ENCODE measurements around the gene CSPG4.
A peak's percentile ranks its signal among the peaks of the same experiment; 100 is the strongest.
"Not testable (repeated sequence)": the region's sequence is repeated elsewhere in the genome, so short reads cannot be mapped to it uniquely, and the experiment has no call there.

The CSPG4 gene

DNA sequence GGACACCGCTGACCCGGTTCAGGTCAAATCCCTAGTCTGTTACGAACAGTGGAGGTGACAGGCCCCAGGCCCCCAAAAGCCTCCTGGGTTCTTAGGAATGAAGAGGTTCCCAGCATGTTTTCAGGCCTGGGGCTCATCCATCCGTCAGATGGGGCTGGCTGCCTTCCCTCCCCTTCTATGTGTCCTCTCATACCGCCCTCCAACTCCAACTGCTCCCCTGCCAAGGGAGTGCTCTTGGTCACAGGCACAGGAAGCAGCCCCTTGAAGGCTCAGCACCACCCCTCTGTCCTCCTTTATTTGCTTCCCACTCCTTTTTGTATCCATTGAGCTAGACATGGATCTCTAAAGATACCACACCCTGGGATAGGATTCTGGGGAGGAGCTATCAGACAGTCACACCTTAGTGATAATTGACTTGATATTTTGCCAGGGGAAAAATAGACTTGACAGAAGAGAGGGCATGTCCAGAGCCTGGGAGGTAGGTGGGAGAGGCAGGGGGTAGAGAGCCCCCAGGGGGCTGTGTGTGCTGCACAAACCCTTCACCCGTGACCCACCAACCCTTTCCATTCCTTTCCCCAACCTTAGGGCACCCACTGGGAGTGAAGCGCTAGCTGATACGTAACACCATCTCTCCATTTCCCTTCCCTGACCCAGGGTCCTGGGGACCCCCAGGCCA, 10.7 kb upstream of the CSPG4 start:
- Histone ChIP-seq H3K4me3 (no peak overlapping the region), H3K27ac (peak overlapping the region; percentile 71 to 89)
- DNase-seq (ENCODE audit: low spot score): no peak
- TF ChIP-seq, protein P1, sequence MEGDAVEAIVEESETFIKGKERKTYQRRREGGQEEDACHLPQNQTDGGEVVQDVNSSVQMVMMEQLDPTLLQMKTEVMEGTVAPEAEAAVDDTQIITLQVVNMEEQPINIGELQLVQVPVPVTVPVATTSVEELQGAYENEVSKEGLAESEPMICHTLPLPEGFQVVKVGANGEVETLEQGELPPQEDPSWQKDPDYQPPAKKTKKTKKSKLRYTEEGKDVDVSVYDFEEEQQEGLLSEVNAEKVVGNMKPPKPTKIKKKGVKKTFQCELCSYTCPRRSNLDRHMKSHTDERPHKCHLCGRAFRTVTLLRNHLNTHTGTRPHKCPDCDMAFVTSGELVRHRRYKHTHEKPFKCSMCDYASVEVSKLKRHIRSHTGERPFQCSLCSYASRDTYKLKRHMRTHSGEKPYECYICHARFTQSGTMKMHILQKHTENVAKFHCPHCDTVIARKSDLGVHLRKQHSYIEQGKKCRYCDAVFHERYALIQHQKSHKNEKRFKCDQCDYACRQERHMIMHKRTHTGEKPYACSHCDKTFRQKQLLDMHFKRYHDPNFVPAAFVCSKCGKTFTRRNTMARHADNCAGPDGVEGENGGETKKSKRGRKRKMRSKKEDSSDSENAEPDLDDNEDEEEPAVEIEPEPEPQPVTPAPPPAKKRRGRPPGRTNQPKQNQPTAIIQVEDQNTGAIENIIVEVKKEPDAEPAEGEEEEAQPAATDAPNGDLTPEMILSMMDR (IDR thresholded peaks at IDR 0.05): no peak

GRCh38 chr15:75721923-75722870, 9.5 kb upstream of the CSPG4 start:
- TF ChIP-seq, protein P1 (IDR thresholded peaks at IDR 0.05): no peak
- Histone ChIP-seq H3K4me3 (no peak overlapping the region), H3K27ac (peak overlapping the region; percentile 71 to 89)
- DNase-seq (ENCODE audit: low spot score): no peak

GRCh38 chr15:75721480-75721922, 8.9 kb upstream of the CSPG4 start:
- DNase-seq (ENCODE audit: low spot score): no peak
- TF ChIP-seq, protein P1 (IDR thresholded peaks at IDR 0.05): no peak
- H3K27ac ChIP-seq: no peak overlapping the region

GRCh38 chr15:75720787-75721479, 8.3 kb upstream of the CSPG4 start:
- Histone ChIP-seq H3K4me3 (no peak overlapping the region), H3K27ac (no peak overlapping the region)
- no peak for DNase-seq (ENCODE audit: low spot score)
- TF ChIP-seq, protein P1 (IDR thresholded peaks at IDR 0.05): no peak

More at GRCh38 chr15:75721480-75721922, 8.9 kb upstream of the CSPG4 start:
- no peak overlapping the region for H3K4me3 ChIP-seq

- DNase-seq (ENCODE audit: low spot score): no peak
- TF ChIP-seq, protein P1 (IDR thresholded peaks at IDR 0.05): no peak
- no peak overlapping the region for H3K27ac ChIP-seq
- H3K4me3 ChIP-seq: no peak overlapping the region
These were observed 7.6 kb upstream of the CSPG4 start for GRCh38 chr15:75720297-75720696.

- Histone ChIP-seq H3K27ac (peak overlapping the region; percentile 64 to 89), H3K4me3 (no peak overlapping the region)
- TF ChIP-seq, protein P1 (IDR thresholded peaks at IDR 0.05): no peak
- no peak for DNase-seq (ENCODE audit: low spot score)
These were observed 5.7 kb upstream of the CSPG4 start for GRCh38 chr15:75718328-75718727.

- peak overlapping the region; percentile 55 to 89 for H3K27ac ChIP-seq
- H3K4me3 ChIP-seq; DNase-seq (ENCODE audit: low spot score): not testable (repeated sequence)
These were observed 4.4 kb upstream of the CSPG4 start for GRCh38 chr15:75717001-75717400.

DNA sequence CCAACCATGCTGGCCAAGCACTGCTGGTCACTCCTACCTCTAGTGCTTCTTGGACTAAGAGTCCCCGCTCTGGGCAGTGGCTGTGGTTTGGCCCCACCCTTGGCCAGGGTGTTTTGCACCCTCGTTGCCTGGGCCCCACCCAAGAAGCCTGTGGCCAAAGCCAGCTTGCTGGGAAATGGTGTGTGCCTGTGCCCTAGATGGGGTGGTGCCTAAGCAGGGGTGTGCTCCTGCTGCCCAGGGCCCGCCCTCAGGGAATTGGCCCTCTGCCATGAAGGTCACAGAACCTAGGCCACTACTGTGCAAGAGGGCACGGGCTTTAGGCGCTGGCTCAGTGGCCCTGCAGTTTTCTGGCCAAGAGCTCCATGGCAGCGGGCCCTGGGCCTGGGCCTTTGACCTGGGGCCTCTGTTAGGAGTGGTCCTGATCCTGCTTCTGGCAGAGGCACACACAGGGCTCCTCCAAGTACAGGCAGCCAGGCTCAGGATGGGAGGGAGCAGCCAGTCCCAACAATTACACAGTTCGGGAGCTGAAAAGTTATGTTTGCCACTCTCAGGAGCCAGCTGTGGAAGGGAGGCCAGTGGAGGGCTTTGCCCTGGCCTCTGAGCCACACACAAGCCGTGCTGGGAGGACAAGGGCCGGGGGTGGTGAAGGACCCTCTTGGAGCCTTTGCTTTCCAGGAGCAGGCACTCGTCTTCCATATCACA, 3.8 kb upstream of the CSPG4 start:
- not testable (repeated sequence) for H3K4me3 ChIP-seq; DNase-seq (ENCODE audit: low spot score)
- H3K27ac ChIP-seq: peak overlapping the region; percentile 55 to 89

DNA sequence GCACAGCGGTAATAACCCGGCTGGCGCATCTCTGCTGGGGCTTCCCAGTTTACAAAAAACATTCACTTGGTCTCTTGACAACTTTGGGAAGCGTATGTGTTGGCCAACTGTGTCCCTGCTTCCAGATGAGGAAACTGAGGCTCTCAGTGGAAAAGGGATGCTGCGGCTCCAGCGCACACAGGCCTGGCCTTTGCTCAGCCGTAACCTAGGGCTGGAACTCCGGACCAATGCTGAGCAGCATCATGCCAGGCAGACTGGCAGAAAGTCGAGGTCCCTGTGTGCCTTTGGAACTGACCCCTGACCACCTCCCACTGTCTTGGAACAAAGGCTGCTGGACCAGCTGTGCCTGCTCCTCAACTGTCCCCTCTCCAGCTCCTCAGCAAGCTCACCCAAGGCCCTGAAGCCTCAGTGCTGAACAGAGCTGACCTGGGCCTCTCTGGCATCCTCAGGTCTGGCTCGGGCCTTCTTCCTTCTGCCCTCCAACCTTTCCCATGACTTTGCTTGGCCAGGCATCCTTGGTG, 2.7 kb upstream of the CSPG4 start:
- H3K4me3 ChIP-seq; DNase-seq (ENCODE audit: low spot score): not testable (repeated sequence)
- H3K27ac ChIP-seq: peak overlapping the region; percentile 32 to 78

Data from coronary artery (tissue), 2 donors.